GM21576 (cell line): ENCODE measurements around the gene METTL25B.
"Not testable (repeated sequence)": the region's sequence is repeated elsewhere in the genome, so short reads cannot be mapped to it uniquely, and the experiment has no call there.

Experiments used
- ATAC-seq: cut with Tn5 transposase; IDR thresholded peaks from one replicate; pipeline ENCODE4 v1.9.1; 2021; ENCODE audit warnings: mild to moderate bottlenecking, moderate library complexity; ENCODE audit not compliant: unreplicated experiment

METTL25B gene

DNA sequence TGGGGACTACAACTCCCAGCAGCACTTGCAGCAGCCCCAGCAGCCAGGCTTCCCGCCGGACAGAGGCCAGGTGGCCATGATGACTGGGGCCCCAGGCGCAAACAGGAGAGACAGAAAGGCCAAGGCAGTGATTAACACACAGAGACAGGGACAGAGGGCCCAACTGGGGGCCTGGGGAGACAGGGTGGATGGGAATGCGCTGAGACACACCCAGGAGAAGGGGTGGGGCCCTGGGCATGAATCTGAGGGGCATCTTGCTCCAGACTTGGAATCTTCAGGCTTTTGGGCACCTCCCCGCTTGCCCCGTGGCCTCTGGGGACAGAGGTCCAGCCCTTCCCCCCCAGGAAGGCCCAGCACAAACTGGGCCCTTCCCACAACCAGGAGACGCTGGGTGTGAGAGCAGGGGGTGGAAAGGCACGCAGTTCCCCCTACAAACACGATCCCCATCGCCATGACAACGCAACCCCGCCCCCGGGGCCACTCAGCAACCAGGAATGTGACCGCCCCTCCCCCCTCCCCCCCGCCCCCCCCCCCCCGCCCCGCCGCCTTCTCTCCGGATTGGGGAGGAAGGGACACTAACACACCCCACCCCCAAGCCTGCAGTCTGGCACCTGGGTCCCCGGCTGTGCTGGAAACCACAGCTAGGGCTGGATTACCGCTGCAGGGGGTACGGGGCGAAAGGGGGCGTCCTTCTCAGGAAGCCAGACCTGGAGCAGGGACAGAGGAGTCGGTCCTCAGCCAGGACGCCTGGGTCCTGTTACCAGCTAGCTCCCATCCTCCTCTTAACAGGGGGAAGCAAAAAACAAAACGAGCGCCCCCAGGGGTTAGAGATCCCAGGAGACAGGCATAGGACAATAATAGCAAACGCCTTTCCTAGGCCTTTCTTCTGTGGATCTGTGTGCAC is 18.7 kb downstream of the METTL25B start:
- no peak for ATAC-seq

DNA sequence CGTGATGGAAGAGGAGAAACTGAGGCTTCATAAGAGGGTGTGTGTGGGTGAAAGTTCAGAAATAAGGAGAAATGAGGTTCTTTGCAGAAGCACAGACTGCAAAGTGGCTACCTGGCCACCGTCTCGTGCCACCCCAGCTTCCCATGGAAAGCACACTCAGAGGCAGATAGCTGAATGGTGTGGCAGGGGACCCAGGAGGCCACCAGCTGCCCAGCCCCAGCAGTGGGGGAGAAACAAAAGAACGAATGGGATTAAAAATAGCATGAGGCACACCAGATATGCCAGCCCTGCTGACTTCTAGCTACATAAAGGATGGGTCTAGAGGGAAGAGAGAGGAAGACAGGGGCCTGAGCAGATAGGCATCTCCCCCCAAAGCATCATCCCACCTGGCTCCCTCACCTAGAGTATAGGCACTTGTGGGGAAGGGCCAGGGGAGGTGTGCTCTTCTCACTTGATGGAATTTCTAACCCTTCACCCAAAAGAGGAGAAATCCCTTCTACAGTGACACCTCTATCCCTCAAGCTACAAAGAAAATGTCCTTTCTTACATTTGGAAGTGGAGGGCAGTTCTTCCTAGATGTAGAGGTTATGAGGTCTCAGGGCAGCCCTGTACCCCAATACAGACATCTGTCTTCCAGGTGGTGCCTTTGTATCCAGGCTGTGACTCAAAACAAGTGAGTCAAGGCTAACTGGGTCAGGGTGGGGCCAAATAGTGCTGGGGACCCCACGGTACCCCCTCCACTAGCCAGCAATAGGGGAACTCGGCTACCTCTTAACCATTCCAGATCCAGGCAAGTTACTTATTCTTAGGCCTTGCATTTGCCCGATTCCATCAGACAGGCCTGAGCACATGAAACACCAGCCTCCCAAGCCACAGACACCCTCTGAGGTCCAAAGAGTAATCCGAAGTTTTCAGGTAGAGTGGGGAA is 19.7 kb downstream of the METTL25B start:
- no peak for ATAC-seq

DNA sequence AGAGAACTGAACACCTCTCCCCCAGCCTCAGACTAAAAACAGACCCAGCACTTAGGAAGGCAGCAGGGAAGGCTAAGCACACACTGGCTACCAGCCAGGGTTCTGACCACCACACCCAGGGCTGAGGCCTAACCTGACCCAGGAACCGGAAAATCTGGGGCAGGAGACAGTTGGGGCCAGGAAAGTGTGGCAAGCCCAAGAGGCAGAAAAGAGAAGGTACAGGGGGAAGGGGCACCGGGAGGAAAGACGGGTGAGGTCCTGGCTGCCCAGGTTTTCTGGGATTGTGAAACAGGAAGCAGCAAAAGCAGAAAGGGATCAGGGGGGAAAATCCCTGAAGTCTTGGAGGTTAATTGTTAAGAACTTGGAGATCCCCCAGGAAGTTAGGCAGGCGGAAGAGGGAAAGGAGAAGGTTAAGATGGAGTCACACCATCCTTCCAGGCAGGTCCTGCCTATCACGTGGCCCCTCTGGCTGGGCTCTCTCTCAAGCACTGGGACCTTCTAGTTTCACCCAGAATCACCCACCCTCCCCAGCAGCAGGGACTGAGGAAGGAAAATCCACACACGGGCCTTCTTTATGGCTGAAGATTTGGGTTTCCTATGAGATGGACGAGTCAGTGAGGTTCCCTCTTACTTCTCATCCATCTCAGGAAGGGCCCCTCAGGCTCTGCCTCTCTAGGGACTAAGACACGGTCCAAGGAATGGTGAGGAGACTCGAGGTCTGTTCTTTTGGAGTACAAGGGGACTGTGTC is 20.6 kb downstream of the METTL25B start:
- no peak for ATAC-seq

DNA sequence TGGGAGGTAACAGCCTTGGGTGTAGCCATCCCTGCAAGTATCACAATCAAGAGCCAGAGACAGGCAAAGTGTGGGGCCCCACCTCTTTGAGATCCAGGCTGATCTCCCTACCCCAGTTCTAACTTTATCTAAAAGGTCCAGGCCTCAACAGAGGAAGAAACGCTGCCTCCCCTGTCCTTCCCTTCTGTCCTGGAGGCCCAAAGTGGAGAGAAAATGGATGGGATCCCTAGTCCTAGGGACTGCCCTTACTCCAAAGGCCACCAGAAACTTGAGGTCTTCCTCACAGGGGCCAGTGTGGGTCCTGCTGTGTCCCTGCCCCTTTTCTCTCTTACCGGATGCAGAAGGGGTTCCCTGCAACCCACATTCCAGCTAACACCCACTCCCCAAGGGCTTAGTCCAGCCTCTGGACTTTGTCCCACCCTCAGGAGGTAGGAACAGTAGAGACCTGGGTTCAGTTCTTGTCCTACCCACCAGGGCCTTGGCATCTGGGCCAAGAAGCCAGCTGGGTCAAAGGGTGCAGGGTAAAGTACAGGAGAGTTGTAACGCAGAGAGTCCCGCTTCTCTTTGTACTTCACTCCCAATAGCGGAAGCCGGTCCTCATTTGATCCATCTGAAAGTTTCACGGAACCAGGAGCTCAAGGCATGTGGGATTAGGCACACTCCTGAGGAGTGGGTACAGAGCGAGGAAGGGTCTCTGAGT is 21.3 kb downstream of the METTL25B start:
- no peak for ATAC-seq

DNA sequence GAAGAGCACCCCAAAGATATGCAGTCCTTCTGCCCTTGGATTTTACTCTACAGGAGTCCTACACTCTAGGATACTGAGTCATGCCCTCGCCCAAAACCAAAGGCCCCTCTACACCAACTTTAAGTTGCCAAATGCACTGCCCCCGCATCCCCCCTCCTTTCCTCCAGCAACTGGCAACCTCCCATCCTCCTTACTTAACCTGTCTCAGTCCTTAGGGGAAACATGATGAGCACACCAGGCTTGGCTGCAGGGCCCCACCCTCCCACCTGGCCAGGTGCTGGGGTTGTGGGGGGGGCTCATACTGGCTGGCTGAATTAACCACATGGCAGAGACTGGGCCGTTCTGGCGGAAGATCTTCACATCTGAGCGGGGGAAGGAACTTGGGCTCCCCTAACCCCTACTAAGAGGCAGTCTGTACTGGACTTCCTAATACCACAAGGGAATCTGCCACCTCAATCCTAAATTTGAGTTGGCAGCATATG is 22.0 kb downstream of the METTL25B start:
- ATAC-seq: no peak

DNA sequence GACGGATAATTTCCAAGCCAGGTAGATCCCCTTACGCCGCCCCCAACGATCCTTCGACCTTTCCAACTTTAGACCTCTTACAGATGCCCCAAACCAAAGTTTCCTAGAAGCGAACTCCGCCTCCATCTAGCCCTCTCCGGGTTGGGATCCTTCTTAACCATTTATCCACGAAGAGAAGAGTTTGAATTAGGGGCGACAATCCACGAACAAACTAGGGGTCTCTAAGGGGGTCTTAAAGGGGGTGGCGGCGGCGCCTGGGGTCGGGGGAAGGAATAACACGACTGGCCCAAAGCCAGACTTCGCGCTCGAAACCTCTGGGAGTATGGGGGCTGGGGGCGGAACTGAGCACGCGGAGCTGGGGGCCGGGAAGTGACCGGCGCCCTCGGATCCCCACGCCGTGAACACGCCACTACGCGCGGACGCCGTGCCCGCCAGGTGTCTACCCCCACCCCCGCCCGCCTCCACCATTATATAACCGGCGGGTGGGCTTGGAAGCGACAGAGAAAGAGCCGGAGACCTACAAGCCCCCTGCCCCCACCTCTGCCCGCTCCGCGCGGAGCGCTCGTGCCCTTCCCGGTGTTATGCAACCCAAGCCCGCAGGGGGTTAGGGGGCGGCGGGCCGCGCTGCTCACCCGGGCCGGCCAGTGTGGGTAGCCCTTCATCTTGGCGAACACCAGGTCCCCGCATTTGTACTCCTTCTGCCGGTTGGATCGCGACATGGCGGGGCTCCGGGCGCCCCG is 22.6 kb downstream of the METTL25B start:
- peak; percentile 9 for ATAC-seq

DNA sequence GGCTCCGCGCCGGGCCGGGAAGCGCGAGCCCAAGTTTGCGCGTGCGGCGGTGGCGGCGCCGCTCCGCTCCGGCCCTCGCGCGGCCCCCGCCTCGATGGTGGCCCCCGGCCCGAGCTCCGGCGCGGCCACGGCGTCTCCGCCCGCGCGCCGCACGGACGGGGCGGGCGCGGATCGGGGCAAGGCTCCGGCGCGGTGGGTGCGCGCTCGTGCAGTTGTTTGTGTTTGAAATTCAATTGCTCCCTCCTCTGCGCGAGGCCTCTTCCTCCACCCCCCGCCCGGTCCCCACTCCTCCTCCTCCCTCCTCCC is 23.1 kb downstream of the METTL25B start, which contains the start of gene HDGF:
TSS of gene HDGF (minus strand) at position 225 of the 306 bp plus-strand sequence. CDS start 246 bp downstream, outside the sequence.
- no peak for ATAC-seq

DNA sequence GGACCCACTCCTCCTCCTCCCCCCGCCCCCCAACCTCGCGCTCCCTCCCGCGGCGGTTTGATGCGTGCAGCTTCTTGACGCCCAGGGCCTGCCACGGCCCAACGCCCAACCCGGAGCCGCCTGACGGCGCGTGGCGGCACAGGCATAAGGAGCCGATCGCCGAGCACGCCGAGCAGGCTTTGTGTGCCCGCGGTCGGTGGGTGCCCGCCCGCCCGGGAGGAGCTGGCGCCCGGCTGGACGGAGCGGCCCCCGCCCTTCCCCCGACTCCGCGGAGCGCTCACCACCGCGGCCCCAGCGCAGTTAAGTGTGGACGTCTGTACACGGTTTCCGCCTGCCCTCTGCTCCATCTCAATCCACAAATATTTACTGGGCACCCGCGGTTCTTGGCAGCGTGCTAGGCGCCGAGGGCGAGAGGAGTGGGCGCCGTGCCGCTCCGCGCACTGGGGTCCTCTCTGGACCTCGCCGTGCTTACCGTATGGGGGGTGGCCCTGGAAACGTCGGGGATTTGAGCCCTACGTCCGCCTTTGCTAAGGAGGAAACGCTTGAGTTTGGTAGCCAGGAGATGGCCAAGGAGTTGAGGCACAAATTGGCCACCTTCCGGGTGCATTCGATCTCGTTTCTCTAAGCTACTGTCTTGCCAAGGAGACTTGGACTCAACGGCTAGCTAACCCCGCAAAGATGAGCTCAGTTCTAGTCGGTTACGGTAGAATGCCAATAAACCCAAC is 23.6 kb downstream of the METTL25B start:
- ATAC-seq: peak; percentile 50

DNA sequence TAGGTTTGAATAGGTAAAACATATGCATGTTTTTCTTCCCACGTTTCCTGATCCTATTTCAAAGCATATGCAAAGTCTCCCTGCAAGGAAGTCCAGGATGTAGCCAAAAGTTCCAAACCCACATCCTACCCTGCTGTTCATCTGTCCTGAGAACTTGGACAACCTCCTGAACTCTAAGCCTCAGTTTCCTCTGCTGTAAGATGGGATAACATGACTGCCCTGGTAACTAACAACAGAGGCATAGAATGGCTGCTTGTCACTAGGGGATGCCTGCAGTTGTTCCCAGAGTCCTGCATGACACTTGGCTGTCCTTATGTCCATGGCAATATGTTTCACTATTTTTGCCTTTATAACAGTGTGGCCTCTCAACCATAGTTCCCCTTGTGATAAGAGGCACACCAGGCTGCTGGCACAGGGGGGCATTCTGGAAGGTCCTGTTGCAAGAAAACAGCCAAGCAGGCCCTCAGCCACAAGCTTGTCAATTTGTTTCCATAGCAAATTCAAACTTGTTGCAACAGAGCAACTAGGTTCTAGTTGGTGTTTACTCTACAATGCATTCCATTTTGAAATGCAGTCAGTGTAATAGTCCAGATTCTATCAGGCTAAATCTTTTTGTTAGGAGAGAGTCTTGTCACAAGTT is 24.7 kb downstream of the METTL25B start:
- ATAC-seq: no peak

DNA sequence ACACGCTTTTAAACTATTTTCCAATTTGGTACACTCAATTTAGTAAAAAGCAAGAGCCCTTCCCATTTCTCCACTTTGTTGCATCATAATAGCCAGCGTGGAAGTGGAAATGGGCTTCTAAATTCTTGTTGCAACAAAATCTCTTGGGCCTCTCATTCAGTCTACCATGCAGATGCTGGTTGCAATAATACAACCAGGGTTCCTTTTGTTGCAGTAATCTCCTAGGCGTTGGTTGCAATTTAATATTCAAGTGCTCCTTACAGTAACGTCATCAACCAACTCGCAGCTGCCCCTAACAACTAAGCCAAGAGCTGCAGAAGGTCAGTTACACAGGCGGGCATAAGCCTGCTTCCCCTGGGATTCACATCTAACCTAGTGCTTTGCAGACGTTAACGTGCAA is 25.9 kb downstream of the METTL25B start:
- no peak for ATAC-seq

DNA sequence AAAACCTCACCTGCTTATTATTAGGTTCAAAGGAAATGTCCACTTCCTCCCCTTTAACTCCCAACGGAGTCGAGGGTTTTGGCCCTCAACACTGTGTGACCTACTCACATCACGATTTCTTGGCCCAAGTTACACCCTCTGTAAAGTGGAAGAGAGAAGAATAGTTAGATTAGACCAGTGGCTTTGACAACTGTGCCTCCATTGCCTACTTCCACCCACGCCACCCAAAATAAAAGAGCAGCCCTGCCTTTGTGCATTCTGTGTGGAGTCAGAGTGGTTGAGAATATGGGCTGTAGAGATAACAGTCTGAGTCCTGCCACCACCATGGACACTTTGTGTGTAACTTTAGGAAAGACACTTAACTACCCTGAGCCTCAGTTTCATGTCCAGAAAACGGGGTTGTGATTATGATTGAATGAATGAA is 27.3 kb downstream of the METTL25B start:
- ATAC-seq: no peak

DNA sequence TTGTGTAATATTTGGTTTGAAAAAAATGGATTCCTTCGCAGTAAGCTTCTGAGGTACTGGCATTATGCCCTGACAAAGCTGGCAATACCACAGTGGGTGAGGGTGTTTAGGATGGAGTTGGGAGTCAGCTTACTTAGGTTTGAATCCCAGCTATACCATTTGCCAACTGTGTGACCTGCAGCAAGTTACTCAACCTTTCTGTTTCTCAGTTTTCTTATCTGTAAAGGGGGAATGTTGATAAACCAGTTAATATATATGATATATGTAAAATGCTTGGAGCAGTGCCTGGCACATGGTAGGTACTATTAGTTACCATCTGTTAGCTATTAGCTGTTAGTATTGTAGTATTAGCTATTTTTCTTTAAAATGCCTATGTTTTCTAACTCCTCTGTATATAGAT is 28.1 kb downstream of the METTL25B start:
- ATAC-seq: no peak

DNA sequence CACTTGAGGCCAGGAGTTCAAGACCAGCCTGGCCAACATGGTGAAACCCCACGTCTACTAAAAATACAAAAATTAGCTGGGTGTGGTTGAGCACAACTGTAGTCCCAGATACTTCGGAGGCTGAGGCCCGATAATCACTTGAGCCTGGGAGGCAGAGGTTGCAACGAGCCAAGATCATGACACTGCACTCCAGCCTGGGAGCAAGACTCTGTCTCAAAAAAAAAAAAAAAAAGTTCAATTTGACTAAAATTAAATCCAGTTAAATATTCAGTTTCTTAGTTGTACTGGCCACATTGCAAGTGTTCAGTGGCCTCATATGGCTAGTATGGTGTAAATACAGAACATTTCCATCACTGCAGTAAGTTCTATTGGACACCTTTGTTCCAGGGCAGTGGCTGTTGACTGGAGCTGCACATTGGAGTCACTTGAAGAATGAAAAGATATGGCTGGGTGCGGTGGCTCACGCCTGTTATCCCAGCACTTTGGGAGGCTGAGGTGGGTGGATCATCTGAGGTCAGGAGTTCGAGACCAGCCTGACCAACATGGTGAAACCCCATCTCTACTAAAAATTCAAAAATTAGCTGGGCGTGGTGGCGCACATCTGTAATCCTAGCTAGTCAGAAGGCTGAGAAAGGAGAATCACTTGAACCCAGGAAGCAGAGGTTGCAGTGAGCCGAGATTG is 29.4 kb downstream of the METTL25B start:
- ATAC-seq: not testable (repeated sequence)

DNA sequence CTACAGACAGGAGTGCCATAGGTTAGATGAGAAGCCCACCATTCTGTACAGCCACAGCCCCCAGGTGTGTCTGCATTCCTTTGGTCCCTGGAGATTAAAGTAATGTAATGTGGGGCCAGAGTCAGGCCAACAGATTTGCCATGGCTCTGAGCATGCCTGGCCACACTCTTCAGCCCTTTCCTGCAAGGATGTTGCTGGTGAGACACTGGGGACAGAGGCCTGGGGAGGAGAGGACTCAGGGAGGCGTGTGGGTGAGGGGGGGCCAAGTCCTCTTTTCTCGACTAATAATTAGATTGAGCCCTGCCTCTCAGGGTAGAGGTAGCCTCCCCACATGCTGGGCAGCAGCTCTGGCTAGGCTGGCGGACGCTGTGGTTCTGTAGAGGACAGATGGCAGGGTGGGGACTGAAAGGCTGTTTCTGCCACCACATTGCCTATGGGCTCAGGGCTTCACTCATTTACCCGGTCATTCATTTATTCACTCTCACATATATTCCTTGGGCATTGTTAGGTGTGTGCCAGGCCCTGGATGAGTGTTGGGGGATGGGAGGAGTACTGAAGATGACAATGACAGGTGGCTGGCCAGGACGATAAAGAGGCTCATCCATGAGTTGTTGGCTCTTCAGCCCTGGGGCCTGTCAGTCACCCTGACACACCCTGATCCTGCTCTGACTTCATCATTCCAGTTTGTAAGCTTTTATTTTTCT is 32.0 kb downstream of the METTL25B start:
- ATAC-seq: no peak

DNA sequence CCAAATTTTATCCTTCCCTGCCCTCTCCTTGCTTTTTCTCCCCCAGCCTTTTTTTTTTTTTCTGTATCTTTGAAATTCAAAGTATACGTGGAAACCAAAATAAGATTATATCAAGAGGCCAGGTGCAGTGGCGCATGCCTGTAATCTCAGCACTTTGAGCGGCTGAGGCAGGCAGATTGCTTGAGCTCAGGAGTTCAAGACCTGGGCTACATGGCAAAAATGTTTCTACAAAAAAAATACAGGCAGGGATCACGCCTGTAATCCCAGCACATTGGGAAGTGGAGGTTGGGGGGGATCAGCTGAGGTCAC is 32.5 kb downstream of the METTL25B start:
- no peak for ATAC-seq

DNA sequence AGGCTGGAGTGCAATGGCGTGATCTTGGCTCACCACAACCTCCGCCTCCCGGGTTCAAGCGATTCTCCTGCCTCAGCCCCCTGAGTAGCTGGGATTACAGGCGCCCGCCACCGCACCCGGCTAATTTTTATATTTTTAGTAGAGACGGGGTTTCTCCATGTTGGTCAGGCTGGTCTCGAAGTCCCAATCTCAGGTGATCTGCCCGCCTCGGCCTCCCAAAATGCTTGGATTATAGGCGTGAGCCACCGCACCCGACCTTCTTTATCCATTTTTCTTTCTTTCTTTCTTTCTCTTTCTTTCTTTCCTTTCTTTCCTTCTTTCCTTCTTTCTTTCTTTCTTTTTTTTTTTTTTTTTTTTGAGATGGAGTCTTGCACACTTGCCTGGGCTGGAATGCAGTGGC is 36.9 kb downstream of the METTL25B start:
- not testable (repeated sequence) for ATAC-seq

DNA sequence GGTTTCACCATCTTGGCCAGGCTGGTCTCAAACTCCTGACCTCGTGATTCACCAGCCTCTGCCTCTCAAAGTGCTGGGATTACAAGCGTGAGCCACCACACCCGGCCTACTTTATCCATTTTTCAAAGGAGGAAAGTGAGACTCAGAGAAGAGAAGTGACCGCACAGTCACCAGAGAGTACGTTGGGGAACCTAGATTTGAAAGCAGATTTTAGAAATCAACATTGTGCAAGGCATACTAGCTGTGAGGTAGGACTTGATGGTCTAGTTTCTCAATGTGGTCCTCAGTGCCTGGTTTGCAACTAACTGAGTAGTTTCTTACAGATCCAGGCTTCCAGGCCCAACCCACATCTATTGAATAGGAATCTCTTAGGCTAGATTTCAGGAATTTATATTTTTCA is 37.4 kb downstream of the METTL25B start:
- ATAC-seq: no peak
